HepG2 (cell line): Measurements from ENCODE around the gene HBM. TPM values are rescaled to one million over a fixed set of nuclear protein-coding genes. Genes with fewer than 3 reads are reported as not detected.
A peak's percentile ranks its signal among the peaks of the same experiment; 100 is the strongest.

ENCODE experiments used
- ATAC-seq: fragments of 200-7000 bp; cut with Tn5 transposase; 3 replicates; pipeline ENCODE4 v1.9.1; 2020; ENCODE audit warnings: mild to moderate bottlenecking, moderate library complexity
- BruUV-seq: library from RNA; stranded (reverse); fragments of 400-500 nt; replicated peaks from 2 replicates; lab custom pipeline; 2021; lab: Mats Ljungman, UMichigan
- CTCF ChIA-PET: fragments of 300-600 bp; formaldehyde crosslinking; extraction: SDS; loops from one replicate; lab custom pipeline; 2021; ENCODE audit warnings: low total read pairs, inconsistent platforms, low intra/inter-chr PET ratio; lab: Yijun Ruan, JAX
- POLR2A ChIA-PET: fragments of 350-600 bp; sonication (Branson Sonifier 250); formaldehyde crosslinking; loops from one replicate; lab custom pipeline; 2020; ENCODE audit warnings: antibody characterized with exemption, inconsistent platforms; lab: Yijun Ruan, JAX
- DNase-seq: peaks from one replicate; pipeline ENCODE4 v3.0.0-alpha.2; 2015; ENCODE audit warnings: low spot score
- FAIRE-seq: peaks from 3 replicates; lab custom pipeline; 2011; peaks lifted over from hg19 to GRCh38; lab: Jason Lieb, UNC
- H2AFZ ChIP-seq: one replicate; pipeline ENCODE4 v1.6.1; 2011; ENCODE audit warnings: low read length, inconsistent platforms
- H3K27ac ChIP-seq: fragments of 300-600 bp; 3 replicates; pipeline ENCODE4 v1.8.0; 2011; ENCODE audit warnings: mixed run types, mild to moderate bottlenecking, mixed read lengths, low read length, inconsistent platforms; ENCODE audit not compliant: insufficient read depth; ENCODE audit errors: extremely low read length
- H3K27me3 ChIP-seq, 2 experiments: fragments of 200-600 bp in 1 of 2; 2 replicates in 1 of 2; 3 replicates in 1 of 2; pipeline versions ENCODE4 v1.6.0 to v1.8.0; 2011; ENCODE audit warnings: low read length in 2 of 2, mild to moderate bottlenecking in 2 of 2, moderate library complexity in 2 of 2, inconsistent platforms in 1 of 2; ENCODE audit not compliant: insufficient read depth in 2 of 2, control insufficient read depth in 1 of 2
- H3K36me3 ChIP-seq, 2 experiments: fragments of 200-600 bp in 1 of 2; replicated peaks in 1 of 2; 2 replicates in 1 of 2; 3 replicates in 1 of 2; pipeline versions ENCODE4 v1.5.1 to v1.8.0; 2011; ENCODE audit warnings: low read length in 2 of 2, inconsistent platforms in 1 of 2; ENCODE audit not compliant: insufficient read depth in 2 of 2, control insufficient read depth in 1 of 2
- H3K4me1 ChIP-seq: 2 replicates; pipeline ENCODE4 v1.5.1; 2012; ENCODE audit warnings: low read length, inconsistent platforms; ENCODE audit not compliant: insufficient read depth
- H3K4me2 ChIP-seq: 2 replicates; pipeline ENCODE4 v1.6.0; 2011; ENCODE audit warnings: low read depth, low read length, inconsistent platforms
- H3K4me3 ChIP-seq, 3 experiments: fragments of 200-600 bp in 1 of 3; sonication (generic), shearing (Covaris generic) in 1 of 3; replicated peaks in 1 of 3; 2 replicates each; pipeline ENCODE4 v1.5.1; 2011 to 2016; ENCODE audit warnings: low read length in 3 of 3, inconsistent platforms in 2 of 3, low read depth in 2 of 3, mild to moderate bottlenecking in 2 of 3, control low read depth in 1 of 3, mixed read lengths in 1 of 3; ENCODE audit not compliant: insufficient read depth in 1 of 3
- H3K79me2 ChIP-seq: one replicate; pipeline ENCODE4 v1.6.1; 2011; ENCODE audit warnings: low read length, inconsistent platforms; ENCODE audit not compliant: insufficient read depth
- H3K9ac ChIP-seq: 2 replicates; pipeline ENCODE4 v1.6.0; 2011; ENCODE audit warnings: mild to moderate bottlenecking, low read depth, low read length, inconsistent platforms; ENCODE audit not compliant: insufficient read depth
- H3K9me3 ChIP-seq: 2 replicates; pipeline ENCODE4 v1.5.1; 2012; ENCODE audit warnings: mild to moderate bottlenecking, low read length
- H4K20me1 ChIP-seq: 2 replicates; pipeline ENCODE4 v1.6.0; 2011; ENCODE audit warnings: inconsistent platforms, mild to moderate bottlenecking, low read length, moderate library complexity; ENCODE audit not compliant: insufficient read depth
- LCORL ChIP-seq, 2 experiments: fragments of 450-650 bp in 1 of 2; sonication (generic) in 1 of 2; formaldehyde crosslinking in 1 of 2; IDR thresholded peaks; 2 replicates each; pipeline versions ENCODE4 v1.5.0 to v1.6.1; 2017 to 2020; ENCODE audit warnings: antibody characterized with exemption in 1 of 2, missing genetic modification reagents in 1 of 2
- MIXL1 ChIP-seq: IDR thresholded peaks from 2 replicates; pipeline ENCODE4 v1.6.1; 2016
- MTERF4 ChIP-seq: sonication (generic); formaldehyde crosslinking; IDR thresholded peaks from 2 replicates; pipeline ENCODE4 v1.8.0; 2023; ENCODE audit warnings: mild to moderate bottlenecking, missing genetic modification reagents
- MYNN ChIP-seq: sonication (generic); formaldehyde crosslinking; IDR thresholded peaks from 2 replicates; pipeline ENCODE4 v1.4.0; 2020; ENCODE audit warnings: mild to moderate bottlenecking, low read depth, missing genetic modification reagents
- NONO ChIP-seq, 2 experiments: fragments of 450-650 bp in 1 of 2; sonication (generic) in 1 of 2; formaldehyde crosslinking in 1 of 2; IDR thresholded peaks in 1 of 2; conservative IDR thresholded peaks in 1 of 2; 2 replicates each; pipeline versions ENCODE4 v1.6.1 to v1.8.0; 2017 to 2022; ENCODE audit warnings: mild to moderate bottlenecking in 1 of 2, missing genetic modification reagents in 1 of 2, moderate library complexity in 1 of 2
- SIX4 ChIP-seq: sonication (generic); formaldehyde crosslinking; IDR thresholded peaks from 2 replicates; pipeline ENCODE4 v1.4.0; 2020; ENCODE audit warnings: missing genetic modification reagents
- SP140L ChIP-seq: sonication (generic); formaldehyde crosslinking; IDR thresholded peaks from 2 replicates; pipeline ENCODE4 v1.4.0; 2020; ENCODE audit warnings: missing genetic modification reagents, borderline replicate concordance
- TCF12 ChIP-seq, 2 experiments: fragments of 450-650 bp in 1 of 2; sonication (generic) in 1 of 2; formaldehyde crosslinking in 1 of 2; IDR thresholded peaks; 2 replicates each; pipeline versions ENCODE4 v1.6.1 to v1.8.0; 2017 to 2022; ENCODE audit warnings: antibody characterized with exemption in 1 of 2, mild to moderate bottlenecking in 1 of 2, missing genetic modification reagents in 1 of 2, moderate library complexity in 1 of 2
- ZNF235 ChIP-seq: sonication (generic); formaldehyde crosslinking; IDR thresholded peaks from 2 replicates; pipeline ENCODE4 v1.8.1; 2023; ENCODE audit warnings: mild to moderate bottlenecking, missing genetic modification reagents, borderline replicate concordance
- ZNF326 ChIP-seq: sonication (generic); formaldehyde crosslinking; IDR thresholded peaks from 2 replicates; pipeline ENCODE4 v1.4.0; 2020; ENCODE audit warnings: missing genetic modification reagents, borderline replicate concordance
- ZNF766 ChIP-seq: sonication (generic); formaldehyde crosslinking; IDR thresholded peaks from 2 replicates; pipeline ENCODE4 v1.5.0; 2020; ENCODE audit warnings: missing genetic modification reagents, borderline replicate concordance
- WGBS: methylation state at CpG from one replicate; pipeline ENCODE4 v1.1.6; 2017; ENCODE audit warnings: low lambda C conversion rate; 5-methylcytosine and 5-hydroxymethylcytosine counted together
- in situ Hi-C: cut with HindIII; loops from 2 replicates; pipeline ENCODE4 v1.10.0; 2017; ENCODE audit warnings: low pct_unique_long_range_greater_than_20kb; ENCODE audit not compliant: extremely low pct_ligation_motif_present
- intact Hi-C: fragments of 100-400 bp; cut with micrococcal nuclease; formaldehyde crosslinking; loops from one replicate; pipeline ENCODE4 v1.10.0; 2022; ENCODE audit not compliant: unreplicated experiment
- polyA plus RNA-seq, 8 experiments: library from polyadenylated mRNA; depleted of rRNA in 3 of 8; stranded (reverse) in 7 of 8; unstranded in 1 of 8; fragments of >200 nt; fragmentation: Illumina TruSeq in 4 of 8; extraction: Trizol in 4 of 8; gene quantifications; 2 replicates each; pipeline versions ENCODE4 v1.2.1 to v1.2.3, GENCODE V29; 2011 to 2016; ENCODE audit warnings: low read depth in 4 of 8, missing spikeins in 1 of 8, mixed read lengths in 1 of 8; ENCODE audit not compliant: insufficient read depth in 1 of 8
- total RNA-seq, 5 experiments: library from RNA; depleted of rRNA; stranded (reverse); fragments of >200 nt; fragmentation: Illumina TruSeq; extraction: Trizol; gene quantifications; 2 replicates each; pipeline ENCODE4 v1.2.3, GENCODE V29; 2016; ENCODE audit warnings: low read depth in 1 of 5
- TF ChIP-seq, protein P1 (sequence below): sonication (generic); formaldehyde crosslinking; conservative IDR thresholded peaks from 2 replicates; pipeline ENCODE4 v1.8.0; 2022; ENCODE audit warnings: low read depth, missing genetic modification reagents
- TF ChIP-seq, protein P2 (sequence below): sonication (generic); formaldehyde crosslinking; IDR thresholded peaks from 2 replicates; pipeline ENCODE4 v1.5.0; 2020; ENCODE audit warnings: mild to moderate bottlenecking, missing genetic modification reagents

HBM gene
- total and polyA plus RNA-seq, 2 of the 13 experiments (the other 11 are each of a cell fraction or from before 2014, with no cell fraction given) = not detected

- Histone ChIP-seq H3K4me3 (no peak overlapping the region), H3K27ac (no peak overlapping the region), H2AFZ (no peak overlapping the region), H3K9me3 (no peaks in the 10 kb centered on the region), H3K4me1 (peaks cover 21% of the 10 kb centered on the region; the same call in 1 of the 2 replicates), H4K20me1 (peaks cover 3% of the 10 kb centered on the region; the same call in 1 of the 2 replicates)
- ATAC-seq (no peak), DNase-seq (no peak)
- in situ Hi-C loops = no loop called here
- intact Hi-C loops = no loop called here
- WGBS = 23% methylated on average over 6 of the region's 6 CpGs
- POLR2A ChIA-PET = no interaction called here
- TF ChIP-seq LCORL (IDR thresholded peaks at IDR 0.05) (peak; percentile 13; the same call in 1 of the 2 replicates), LCORL (CRISPR knock-in tag; IDR thresholded peaks at IDR 0.05) (no peak), ZNF326 (CRISPR knock-in tag) (no peak)
- TF ChIP-seq, all 625 proteins: peak for 1
- Histone ChIP-seq H3K9ac (no peak overlapping the region), H3K27me3 (peaks cover 23 to 43% of the 10 kb centered on the region in 2 experiments), H3K4me2 (no peak overlapping the region), H3K36me3 (no peaks in the 10 kb centered on the region), H3K79me2 (no peaks in the 10 kb centered on the region)
- no peak for FAIRE-seq
- CTCF ChIA-PET = no interaction called here
- no TSS peak for BruUV-seq
Observed at GRCh38 chr16:168424-168823, 2.6 kb downstream of the HBM start.

DNA sequence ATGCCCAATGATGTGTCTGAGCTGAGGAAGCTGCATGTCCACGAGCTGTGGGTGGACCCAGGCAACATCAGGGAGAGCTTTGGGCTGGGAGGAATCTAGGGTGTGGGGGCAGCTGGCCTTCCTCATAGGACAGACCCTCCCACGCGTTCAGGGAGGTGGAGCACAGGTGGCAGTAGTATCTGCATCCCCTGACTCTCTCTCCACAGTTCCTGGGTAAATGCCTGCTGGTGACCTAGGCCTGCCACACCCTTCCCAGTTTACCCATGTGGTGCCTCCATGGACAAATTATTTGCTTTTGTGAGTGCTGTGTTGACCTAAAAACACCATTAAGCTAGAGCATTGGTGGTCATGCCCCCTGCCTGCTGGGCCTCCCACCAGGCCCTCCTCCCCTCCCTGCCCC is 3.2 kb downstream of the HBM start:
- ATAC-seq (no peak), DNase-seq (no peak), FAIRE-seq (no peak)
- no peaks in the 10 kb centered on the region for H3K36me3 ChIP-seq
- no peak overlapping the region for H3K4me3 ChIP-seq
- intact Hi-C loops = no loop called here
- H3K27me3 ChIP-seq = peaks cover 23 to 43% of the 10 kb centered on the region in 2 experiments
- CTCF ChIA-PET = no interaction called here
- no peak overlapping the region for H3K27ac ChIP-seq
- BruUV-seq = no TSS peak
- H3K9me3 ChIP-seq = no peaks in the 10 kb centered on the region
- H3K9ac ChIP-seq = no peak overlapping the region
- peaks cover 3% of the 10 kb centered on the region; the same call in 1 of the 2 replicates for H4K20me1 ChIP-seq
- H3K4me1 ChIP-seq = 0 out of 2 replicates have a peak, but pooled peaks cover 18% of the 10 kb centered on the region
- H3K4me2 ChIP-seq = no peak overlapping the region
- POLR2A ChIA-PET = no interaction called here
- H2AFZ ChIP-seq = no peak overlapping the region
- in situ Hi-C loops = no loop called here
- WGBS = 0% methylated on average over 2 of the region's 3 CpGs
- H3K79me2 ChIP-seq = no peaks in the 10 kb centered on the region
- TF ChIP-seq MIXL1 (CRISPR knock-in tag) = no peak
- TF ChIP-seq TCF12 (IDR thresholded peaks at IDR 0.05) = no peak
- TF ChIP-seq TCF12 (CRISPR knock-in tag; IDR thresholded peaks at IDR 0.05) = no peak
- no peak for TF ChIP-seq SP140L (CRISPR knock-in tag)
- no peak for TF ChIP-seq ZNF235 (CRISPR knock-in tag)
- no peak for TF ChIP-seq SIX4 (CRISPR knock-in tag)
- no peak for TF ChIP-seq MTERF4 (CRISPR knock-in tag)
- TF ChIP-seq ZNF766 (CRISPR knock-in tag) = no peak
- TF ChIP-seq, protein P1, sequence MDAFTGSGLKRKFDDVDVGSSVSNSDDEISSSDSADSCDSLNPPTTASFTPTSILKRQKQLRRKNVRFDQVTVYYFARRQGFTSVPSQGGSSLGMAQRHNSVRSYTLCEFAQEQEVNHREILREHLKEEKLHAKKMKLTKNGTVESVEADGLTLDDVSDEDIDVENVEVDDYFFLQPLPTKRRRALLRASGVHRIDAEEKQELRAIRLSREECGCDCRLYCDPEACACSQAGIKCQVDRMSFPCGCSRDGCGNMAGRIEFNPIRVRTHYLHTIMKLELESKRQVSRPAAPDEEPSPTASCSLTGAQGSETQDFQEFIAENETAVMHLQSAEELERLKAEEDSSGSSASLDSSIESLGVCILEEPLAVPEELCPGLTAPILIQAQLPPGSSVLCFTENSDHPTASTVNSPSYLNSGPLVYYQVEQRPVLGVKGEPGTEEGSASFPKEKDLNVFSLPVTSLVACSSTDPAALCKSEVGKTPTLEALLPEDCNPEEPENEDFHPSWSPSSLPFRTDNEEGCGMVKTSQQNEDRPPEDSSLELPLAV (CRISPR knock-in tag) = no peak
- TF ChIP-seq, protein P2, sequence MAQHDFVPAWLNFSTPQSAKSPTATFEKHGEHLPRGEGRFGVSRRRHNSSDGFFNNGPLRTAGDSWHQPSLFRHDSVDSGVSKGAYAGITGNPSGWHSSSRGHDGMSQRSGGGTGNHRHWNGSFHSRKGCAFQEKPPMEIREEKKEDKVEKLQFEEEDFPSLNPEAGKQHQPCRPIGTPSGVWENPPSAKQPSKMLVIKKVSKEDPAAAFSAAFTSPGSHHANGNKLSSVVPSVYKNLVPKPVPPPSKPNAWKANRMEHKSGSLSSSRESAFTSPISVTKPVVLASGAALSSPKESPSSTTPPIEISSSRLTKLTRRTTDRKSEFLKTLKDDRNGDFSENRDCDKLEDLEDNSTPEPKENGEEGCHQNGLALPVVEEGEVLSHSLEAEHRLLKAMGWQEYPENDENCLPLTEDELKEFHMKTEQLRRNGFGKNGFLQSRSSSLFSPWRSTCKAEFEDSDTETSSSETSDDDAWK (CRISPR knock-in tag) = no peak
- no peak for TF ChIP-seq MYNN
- TF ChIP-seq NONO (IDR thresholded peaks at IDR 0.05) = no peak
- no peak for TF ChIP-seq NONO (CRISPR knock-in tag; conservative IDR thresholded peaks at IDR 0.05)
